Parietal lobe (tissue), 1 donor: ENCODE measurements around the gene CACNA2D4. TPM values are rescaled to one million over a fixed set of nuclear protein-coding genes. Genes with fewer than 3 reads are reported as not detected.

ENCODE experiments used
- total RNA-seq: library from RNA; depleted of rRNA; stranded (reverse); fragments of >200 nt; gene quantifications from one replicate; pipeline ENCODE4 v1.2.3, GENCODE V29; 2014

The CACNA2D4 gene, protein sequence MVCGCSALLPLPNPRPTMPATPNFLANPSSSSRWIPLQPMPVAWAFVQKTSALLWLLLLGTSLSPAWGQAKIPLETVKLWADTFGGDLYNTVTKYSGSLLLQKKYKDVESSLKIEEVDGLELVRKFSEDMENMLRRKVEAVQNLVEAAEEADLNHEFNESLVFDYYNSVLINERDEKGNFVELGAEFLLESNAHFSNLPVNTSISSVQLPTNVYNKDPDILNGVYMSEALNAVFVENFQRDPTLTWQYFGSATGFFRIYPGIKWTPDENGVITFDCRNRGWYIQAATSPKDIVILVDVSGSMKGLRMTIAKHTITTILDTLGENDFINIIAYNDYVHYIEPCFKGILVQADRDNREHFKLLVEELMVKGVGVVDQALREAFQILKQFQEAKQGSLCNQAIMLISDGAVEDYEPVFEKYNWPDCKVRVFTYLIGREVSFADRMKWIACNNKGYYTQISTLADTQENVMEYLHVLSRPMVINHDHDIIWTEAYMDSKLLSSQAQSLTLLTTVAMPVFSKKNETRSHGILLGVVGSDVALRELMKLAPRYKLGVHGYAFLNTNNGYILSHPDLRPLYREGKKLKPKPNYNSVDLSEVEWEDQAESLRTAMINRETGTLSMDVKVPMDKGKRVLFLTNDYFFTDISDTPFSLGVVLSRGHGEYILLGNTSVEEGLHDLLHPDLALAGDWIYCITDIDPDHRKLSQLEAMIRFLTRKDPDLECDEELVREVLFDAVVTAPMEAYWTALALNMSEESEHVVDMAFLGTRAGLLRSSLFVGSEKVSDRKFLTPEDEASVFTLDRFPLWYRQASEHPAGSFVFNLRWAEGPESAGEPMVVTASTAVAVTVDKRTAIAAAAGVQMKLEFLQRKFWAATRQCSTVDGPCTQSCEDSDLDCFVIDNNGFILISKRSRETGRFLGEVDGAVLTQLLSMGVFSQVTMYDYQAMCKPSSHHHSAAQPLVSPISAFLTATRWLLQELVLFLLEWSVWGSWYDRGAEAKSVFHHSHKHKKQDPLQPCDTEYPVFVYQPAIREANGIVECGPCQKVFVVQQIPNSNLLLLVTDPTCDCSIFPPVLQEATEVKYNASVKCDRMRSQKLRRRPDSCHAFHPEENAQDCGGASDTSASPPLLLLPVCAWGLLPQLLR
- 0.31 TPM for total RNA-seq

DNA sequence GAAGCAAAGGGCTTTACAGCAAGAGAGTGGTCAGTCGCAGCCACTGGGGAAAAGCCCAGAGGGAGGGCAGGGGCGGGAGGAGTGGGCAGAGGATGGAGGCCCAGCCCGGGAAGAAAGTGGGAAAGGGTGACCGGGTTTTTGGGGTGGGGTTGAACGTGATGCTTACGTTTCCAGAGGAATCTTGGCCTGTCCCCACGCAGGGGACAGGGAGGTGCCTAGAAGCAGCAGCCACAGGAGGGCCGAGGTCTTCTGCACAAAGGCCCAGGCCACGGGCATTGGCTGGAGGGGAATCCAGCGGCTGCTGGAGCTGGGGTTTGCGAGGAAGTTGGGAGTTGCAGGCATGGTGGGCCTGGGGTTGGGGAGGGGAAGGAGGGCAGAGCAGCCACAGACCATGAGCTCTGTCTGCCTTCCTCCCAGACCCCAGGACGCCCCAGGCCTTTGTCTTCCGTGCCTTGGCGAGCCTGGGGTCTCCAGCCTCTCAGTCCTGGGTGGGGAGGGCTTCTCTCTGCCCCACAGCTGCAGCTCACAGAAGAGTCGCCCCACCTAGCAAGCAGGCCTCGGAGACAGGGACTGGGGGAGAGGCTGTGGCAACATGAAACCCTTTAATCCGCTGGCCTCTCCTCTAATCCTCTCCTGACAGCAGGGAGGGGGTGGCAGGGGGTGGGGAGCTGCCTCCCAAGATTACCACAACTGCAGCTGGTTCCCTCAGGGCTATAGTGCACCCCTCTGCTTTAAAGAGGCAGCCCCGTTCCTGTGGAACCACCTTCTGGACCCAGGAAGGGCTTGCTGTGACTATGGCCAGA, at the start of gene CACNA2D4:
CACNA2D4 (minus strand) TSS at position 572 of the 803 bp plus-strand sequence; CDS start at position 393, 179 bp downstream.

DNA sequence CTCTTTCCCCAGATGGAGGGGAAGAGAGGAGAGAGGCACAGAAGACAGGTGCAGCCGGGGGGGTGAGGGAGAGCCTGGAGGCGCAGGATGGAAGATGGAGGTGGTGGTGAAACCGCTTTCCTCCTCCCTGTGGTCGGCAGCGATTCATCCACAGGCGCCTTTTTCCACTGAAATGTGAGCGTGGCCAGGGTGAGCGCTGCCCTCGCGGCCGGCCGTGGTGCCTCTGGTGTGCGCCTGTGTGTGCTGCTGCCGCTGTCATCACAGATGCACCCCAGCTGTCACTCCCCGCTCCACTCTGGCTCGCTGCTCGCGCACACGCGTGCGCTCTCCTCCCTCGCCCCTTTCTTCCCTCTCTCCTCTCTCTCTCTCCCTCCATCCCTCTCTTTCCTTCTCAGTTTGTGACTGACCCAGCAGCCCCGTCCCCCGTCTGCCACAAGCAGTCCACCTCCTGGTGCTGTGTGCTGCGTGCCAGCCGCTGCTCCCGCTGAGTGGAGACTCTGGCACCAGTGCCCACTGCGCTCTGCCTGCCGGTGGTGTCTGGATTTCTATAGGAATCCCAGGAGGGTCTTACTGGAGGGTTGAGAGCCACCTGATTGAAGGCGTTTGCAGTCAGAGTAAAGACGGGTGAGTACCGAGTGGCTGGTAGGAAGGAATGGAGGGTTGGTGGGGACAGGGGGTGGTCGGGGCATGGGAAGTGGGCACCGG, 98.1 kb downstream of the CACNA2D4 start, which contains the start of gene LRTM2:
LRTM2 (plus strand) TSS at position 375 of the 705 bp plus-strand sequence. CDS start 7,584 bp downstream, outside the sequence.

Other genes starting within 250 kb of the CACNA2D4 start
- gene ADIPOR2, start 227.6 kb downstream of the CACNA2D4 start, total RNA-seq: 39.8 TPM
- 8.1 TPM for gene LRTM2, start 98.1 kb downstream of the CACNA2D4 start, total RNA-seq
- 14.4 TPM for gene DCP1B, start 85.8 kb upstream of the CACNA2D4 start, total RNA-seq
- 54.8 TPM for gene CACNA1C, start 134.3 kb upstream of the CACNA2D4 start, total RNA-seq